GM23248 (cell line): ENCODE measurements around the gene RHO.

Experiments
- EZH2 ChIP-seq: fragments of 200-600 bp; sonication (generic); IDR thresholded peaks from 2 replicates; pipeline ENCODE4 v1.6.1; 2018; ENCODE audit warnings: antibody characterized with exemption, mild to moderate bottlenecking; ENCODE audit not compliant: insufficient read depth, poor library complexity, severe bottlenecking
- EZH2phosphoT487 ChIP-seq: fragments of 200-600 bp; sonication (generic); IDR thresholded peaks from 2 replicates; pipeline ENCODE4 v1.6.1; 2018; ENCODE audit warnings: antibody characterized with exemption, moderate library complexity, mild to moderate bottlenecking, low read depth; ENCODE audit not compliant: insufficient read depth

DNA sequence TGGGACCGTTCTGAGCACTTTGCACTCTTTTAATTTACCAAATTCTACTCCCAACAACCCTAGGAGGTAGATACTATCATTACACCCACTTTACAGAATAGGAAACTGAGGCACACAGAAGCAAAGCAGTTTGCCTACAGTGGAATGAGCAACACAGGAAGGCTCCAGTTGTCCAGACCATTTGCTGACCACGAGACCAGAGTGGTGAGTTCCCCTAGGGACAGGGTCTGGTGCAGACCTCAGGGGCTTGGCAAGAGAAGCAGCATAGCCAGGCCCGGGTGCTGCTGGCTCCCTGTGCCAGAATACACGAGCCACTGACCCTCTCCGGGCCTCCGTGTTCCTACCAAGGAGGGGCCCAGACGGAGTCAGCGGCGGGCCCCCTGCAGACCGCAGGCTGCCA is 51.6 kb downstream of the RHO start:
- TF ChIP-seq EZH2, result no peak
- TF ChIP-seq EZH2phosphoT487, result no peak
